K562 (cell line): ENCODE results near the gene SLC43A1. TPM values are rescaled to one million over a fixed set of nuclear protein-coding genes. Genes with fewer than 3 reads are reported as not detected.

Experiments used
- CBFA2T3 ChIP-seq: fragments of 450-650 bp; IDR thresholded peaks from 2 replicates; pipeline ENCODE4 v1.6.1; 2017
- CBX3 ChIP-seq, 2 experiments: IDR thresholded peaks; 1 replicate in 1 of 2; 2 replicates in 1 of 2; pipeline ENCODE4 v1.6.1; 2012; ENCODE audit warnings: inconsistent platforms in 2 of 2, low read length in 2 of 2, borderline replicate concordance in 1 of 2, control low read depth in 1 of 2
- ETV1 ChIP-seq: fragments of 450-650 bp; conservative IDR thresholded peaks from 2 replicates; pipeline ENCODE4 v1.6.1; 2016; ENCODE audit warnings: missing genetic modification characterization, control low read depth, low read depth, missing compliant biosample characterization
- FOXK1 ChIP-seq: sonication (generic); formaldehyde crosslinking; IDR thresholded peaks from 2 replicates; pipeline ENCODE4 v1.8.0; 2022; ENCODE audit warnings: missing genetic modification reagents, mild to moderate bottlenecking, borderline replicate concordance
- GABPA ChIP-seq: fragments of 200-800 bp; sonication (Bioruptor generic); conservative IDR thresholded peaks from 2 replicates; pipeline ENCODE4 v1.6.1; 2016; ENCODE audit warnings: low read depth, missing genetic modification characterization, missing compliant biosample characterization
- HMG20A ChIP-seq: fragments of 450-650 bp; formaldehyde crosslinking; conservative IDR thresholded peaks from 2 replicates; pipeline ENCODE4 v1.4.0; 2020; ENCODE audit warnings: mild to moderate bottlenecking, mixed read lengths
- HNRNPUL1 ChIP-seq: fragments of 200-400 bp; formaldehyde crosslinking; IDR thresholded peaks from 2 replicates; pipeline ENCODE4 v1.6.1; 2017; ENCODE audit warnings: low read length
- JUNB ChIP-seq: fragments of 450-650 bp; formaldehyde crosslinking; conservative IDR thresholded peaks from 2 replicates; pipeline ENCODE4 v1.4.0; 2020; ENCODE audit warnings: mild to moderate bottlenecking
- JUND ChIP-seq, 2 experiments: IDR thresholded peaks; 2 replicates in 1 of 2; 3 replicates in 1 of 2; pipeline ENCODE4 v1.6.1; 2011; ENCODE audit warnings: borderline replicate concordance in 2 of 2, low read depth in 2 of 2, low read length in 2 of 2, improper control_type of control experiment in 1 of 2, missing biosample characterization in 1 of 2, missing genetic modification characterization in 1 of 2, missing genetic modification reagents in 1 of 2
- NEUROD1 ChIP-seq: fragments of 150-350 bp; IDR thresholded peaks from 2 replicates; pipeline ENCODE4 v1.6.1; 2014; ENCODE audit warnings: borderline replicate concordance, low read length, low read depth; ENCODE audit not compliant: partially characterized antibody
- POU5F1 ChIP-seq: fragments of 150-350 bp; IDR thresholded peaks from 2 replicates; pipeline ENCODE4 v1.6.1; 2014; ENCODE audit warnings: borderline replicate concordance, low read length, low read depth, mild to moderate bottlenecking; ENCODE audit not compliant: partially characterized antibody
- RBFOX2 ChIP-seq: fragments of 200-400 bp; formaldehyde crosslinking; IDR thresholded peaks from 2 replicates; pipeline ENCODE4 v1.6.1; 2017; ENCODE audit warnings: low read depth, mild to moderate bottlenecking, low read length, moderate library complexity
- TEAD2 ChIP-seq: fragments of 450-650 bp; IDR thresholded peaks from 2 replicates; pipeline ENCODE4 v1.6.1; 2016; ENCODE audit warnings: missing genetic modification characterization, control low read depth, missing compliant biosample characterization
- ZBTB7A ChIP-seq: IDR thresholded peaks from 2 replicates; pipeline ENCODE4 v1.6.1; 2011; ENCODE audit warnings: low read depth, mild to moderate bottlenecking, low read length, moderate library complexity, borderline replicate concordance; ENCODE audit not compliant: control insufficient read depth
- ZC3H11A ChIP-seq: IDR thresholded peaks from 2 replicates; pipeline ENCODE4 v1.6.1; 2012; ENCODE audit warnings: low read depth, low read length, improper control_type of control experiment
- ZFP30 ChIP-seq: fragments of 250-450 bp; sonication (Bioruptor Pico); IDR thresholded peaks from 2 replicates; pipeline ENCODE4 v1.8.0; 2022; ENCODE audit warnings: moderate library complexity, mild to moderate bottlenecking, inconsistent platforms, borderline replicate concordance
- ZFP36 ChIP-seq: fragments of 150-350 bp; IDR thresholded peaks from 2 replicates; pipeline ENCODE4 v1.6.1; 2018; ENCODE audit warnings: low read length, low read depth; ENCODE audit not compliant: partially characterized antibody
- ZNF311 ChIP-seq: fragments of 250-450 bp; sonication (Bioruptor Pico); IDR thresholded peaks from 2 replicates; pipeline ENCODE4 v1.4.0; 2020; ENCODE audit warnings: mild to moderate bottlenecking, moderate library complexity
- ZNF316 ChIP-seq: fragments of 450-650 bp; IDR thresholded peaks from 2 replicates; pipeline ENCODE4 v1.6.1; 2016
- ZZZ3 ChIP-seq: fragments of 450-650 bp; IDR thresholded peaks from 2 replicates; pipeline ENCODE4 v1.6.1; 2016; ENCODE audit warnings: antibody characterized with exemption, mild to moderate bottlenecking, moderate library complexity
- polyA plus RNA-seq, 8 experiments: library from polyadenylated mRNA; depleted of rRNA in 4 of 8; stranded (reverse) in 5 of 8; unstranded in 3 of 8; fragments of >200 nt; fragmentation: Nextera tagmentation in 2 of 8; fragmentation: Illumina TruSeq in 1 of 8; extraction: Ambion mirVana in 2 of 8; extraction: Trizol in 1 of 8; gene quantifications; 2 replicates each; pipeline versions ENCODE4 v1.2.1 to v1.2.3, GENCODE V29; 2011 to 2014; ENCODE audit warnings: inconsistent platforms in 1 of 8, missing spikeins in 1 of 8
- total RNA-seq, 7 experiments: library from RNA; depleted of rRNA in 6 of 7; stranded (reverse); fragments of >200 nt in 6 of 7; fragmentation: Illumina TruSeq in 2 of 7; extraction: Trizol in 2 of 7; gene quantifications; 2 replicates each; pipeline versions ENCODE4 v1.2.1 to v1.2.3, GENCODE V29; 2011 to 2021; ENCODE audit warnings: low replicate concordance in 1 of 7
- TF ChIP-seq, protein P1 (sequence below): IDR thresholded peaks from 2 replicates; pipeline ENCODE4 v1.6.1; 2014; ENCODE audit warnings: antibody characterized with exemption
- TF ChIP-seq, protein P2 (sequence below): fragments of 450-650 bp; IDR thresholded peaks from 2 replicates; pipeline ENCODE4 v1.6.1; 2016; ENCODE audit warnings: borderline replicate concordance
- TF ChIP-seq, protein P3 (sequence below): sonication (generic); formaldehyde crosslinking; IDR thresholded peaks from 2 replicates; pipeline ENCODE4 v1.8.0; 2022; ENCODE audit warnings: mild to moderate bottlenecking, missing genetic modification reagents

Gene SLC43A1
- total and polyA plus RNA-seq, 9 of the 15 experiments (the other 6 are each of a cell fraction or from before 2014, with no cell fraction given): 2.6 to 41.8 (median 24.6) TPM

DNA sequence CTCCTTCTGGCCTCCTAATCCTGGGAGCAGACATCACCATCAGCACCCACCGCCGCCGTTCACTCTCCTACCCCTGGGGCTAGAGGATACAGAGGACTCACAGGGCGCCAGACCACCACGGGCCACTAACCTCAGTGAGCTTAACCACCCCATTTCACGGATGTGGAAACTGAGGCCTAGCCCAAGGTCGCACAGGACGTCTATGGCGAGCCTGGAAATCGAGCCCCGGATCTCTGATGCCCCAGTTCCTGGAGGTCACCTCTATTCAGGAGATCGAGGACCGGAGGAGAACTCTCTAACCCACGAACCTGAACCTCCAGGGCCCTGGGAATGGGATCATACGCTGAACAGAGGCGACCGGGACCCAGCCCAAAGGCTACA lies 14.7 kb upstream of the SLC43A1 start (continued):
- no peak for TF ChIP-seq JUND (IDR thresholded peaks at IDR 0.05; ENCODE audit: borderline replicate concordance, low read depth, low read length)
- no peak for TF ChIP-seq JUND (tag; IDR thresholded peaks at IDR 0.05; ENCODE audit: borderline replicate concordance, low read depth, low read length)
- TF ChIP-seq ZZZ3: no peak
- TF ChIP-seq ETV1 (tag): no peak
- TF ChIP-seq, protein P1, sequence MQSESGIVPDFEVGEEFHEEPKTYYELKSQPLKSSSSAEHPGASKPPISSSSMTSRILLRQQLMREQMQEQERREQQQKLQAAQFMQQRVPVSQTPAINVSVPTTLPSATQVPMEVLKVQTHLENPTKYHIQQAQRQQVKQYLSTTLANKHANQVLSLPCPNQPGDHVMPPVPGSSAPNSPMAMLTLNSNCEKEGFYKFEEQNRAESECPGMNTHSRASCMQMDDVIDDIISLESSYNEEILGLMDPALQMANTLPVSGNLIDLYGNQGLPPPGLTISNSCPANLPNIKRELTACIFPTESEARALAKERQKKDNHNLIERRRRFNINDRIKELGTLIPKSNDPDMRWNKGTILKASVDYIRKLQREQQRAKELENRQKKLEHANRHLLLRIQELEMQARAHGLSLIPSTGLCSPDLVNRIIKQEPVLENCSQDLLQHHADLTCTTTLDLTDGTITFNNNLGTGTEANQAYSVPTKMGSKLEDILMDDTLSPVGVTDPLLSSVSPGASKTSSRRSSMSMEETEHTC: no peak
- no peak for TF ChIP-seq ZFP36
- TF ChIP-seq, protein P2, sequence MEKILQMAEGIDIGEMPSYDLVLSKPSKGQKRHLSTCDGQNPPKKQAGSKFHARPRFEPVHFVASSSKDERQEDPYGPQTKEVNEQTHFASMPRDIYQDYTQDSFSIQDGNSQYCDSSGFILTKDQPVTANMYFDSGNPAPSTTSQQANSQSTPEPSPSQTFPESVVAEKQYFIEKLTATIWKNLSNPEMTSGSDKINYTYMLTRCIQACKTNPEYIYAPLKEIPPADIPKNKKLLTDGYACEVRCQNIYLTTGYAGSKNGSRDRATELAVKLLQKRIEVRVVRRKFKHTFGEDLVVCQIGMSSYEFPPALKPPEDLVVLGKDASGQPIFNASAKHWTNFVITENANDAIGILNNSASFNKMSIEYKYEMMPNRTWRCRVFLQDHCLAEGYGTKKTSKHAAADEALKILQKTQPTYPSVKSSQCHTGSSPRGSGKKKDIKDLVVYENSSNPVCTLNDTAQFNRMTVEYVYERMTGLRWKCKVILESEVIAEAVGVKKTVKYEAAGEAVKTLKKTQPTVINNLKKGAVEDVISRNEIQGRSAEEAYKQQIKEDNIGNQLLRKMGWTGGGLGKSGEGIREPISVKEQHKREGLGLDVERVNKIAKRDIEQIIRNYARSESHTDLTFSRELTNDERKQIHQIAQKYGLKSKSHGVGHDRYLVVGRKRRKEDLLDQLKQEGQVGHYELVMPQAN: no peak
- no peak for TF ChIP-seq NEUROD1
- TF ChIP-seq, protein P3, sequence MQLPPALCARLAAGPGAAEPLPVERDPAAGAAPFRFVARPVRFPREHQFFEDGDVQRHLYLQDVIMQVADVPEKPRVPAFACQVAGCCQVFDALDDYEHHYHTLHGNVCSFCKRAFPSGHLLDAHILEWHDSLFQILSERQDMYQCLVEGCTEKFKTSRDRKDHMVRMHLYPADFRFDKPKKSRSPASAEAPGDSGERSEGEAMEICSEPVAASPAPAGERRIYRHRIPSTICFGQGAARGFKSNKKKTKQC (CRISPR knock-in tag): peak; percentile 43
- TF ChIP-seq ZNF311 (CRISPR knock-in tag): no peak
- TF ChIP-seq ZC3H11A: no peak
- peak in 1 of 2 experiments; percentile 53; a peak in 2 of 3 replicates for TF ChIP-seq CBX3 (IDR thresholded peaks at IDR 0.05; ENCODE audit: borderline replicate concordance in 1 of 2, low read length in 2 of 2)
- no peak for TF ChIP-seq HMG20A (CRISPR knock-in tag)
- TF ChIP-seq JUNB: no peak
- no peak for TF ChIP-seq HNRNPUL1
- TF ChIP-seq ZBTB7A: peak; percentile 21; the same call in 1 of the 2 replicates
- TF ChIP-seq ZFP30 (CRISPR knock-in tag): no peak
- TF ChIP-seq TEAD2: no peak
- no peak for TF ChIP-seq POU5F1
- no peak for TF ChIP-seq FOXK1 (CRISPR knock-in tag)
- no peak for TF ChIP-seq ZNF316
- TF ChIP-seq RBFOX2: no peak
- no peak for TF ChIP-seq GABPA (tag)
- TF ChIP-seq CBFA2T3: no peak
